ENCODE results near the gene HLA-A.

The HLA-A gene

GRCh38 chr6:29935273-29935955, 6.9 kb upstream of the HLA-A start:
- no peak for DNase-seq (ENCODE audit: low read depth)

GRCh38 chr6:29938746-29939508, 3.4 kb upstream of the HLA-A start:
- no peak for DNase-seq (ENCODE audit: low read depth)

GRCh38 chr6:29941016-29941415, 1.3 kb upstream of the HLA-A start:
- DNase-seq (ENCODE audit: low read depth), result no peak

GRCh38 chr6:29941471-29941870, 861 bp upstream of the HLA-A start:
- no peak for DNase-seq (ENCODE audit: low read depth)

- no peak for DNase-seq (ENCODE audit: low read depth)
Measured at GRCh38 chr6:29941916-29942274, 437 bp upstream of the HLA-A start.

- DNase-seq (ENCODE audit: low read depth), result no peak
Measured at GRCh38 chr6:29943053-29943966, 978 bp downstream of the HLA-A start.

- no peak for DNase-seq (ENCODE audit: low read depth)
Measured at GRCh38 chr6:29945281-29945820, 3.0 kb downstream of the HLA-A start.

- DNase-seq (ENCODE audit: low read depth), result no peak
Measured at GRCh38 chr6:29946223-29947076, 4.1 kb downstream of the HLA-A start.

GRCh38 chr6:29947077-29947980, 5.0 kb downstream of the HLA-A start:
- no peak for DNase-seq (ENCODE audit: low read depth)

GRCh38 chr6:29948277-29948676, 5.9 kb downstream of the HLA-A start:
- DNase-seq (ENCODE audit: low read depth), result no peak

- DNase-seq (ENCODE audit: low read depth), result no peak
Measured at GRCh38 chr6:29949934-29950333, 7.6 kb downstream of the HLA-A start.

- DNase-seq (ENCODE audit: low read depth), result no peak
Measured at GRCh38 chr6:29951882-29952281, 9.6 kb downstream of the HLA-A start.

- no peak for DNase-seq (ENCODE audit: low read depth)
Measured at GRCh38 chr6:29953001-29953441, 10.7 kb downstream of the HLA-A start.

- DNase-seq (ENCODE audit: low read depth), result no peak
Measured at GRCh38 chr6:29953686-29954085, 11.4 kb downstream of the HLA-A start.

- DNase-seq (ENCODE audit: low read depth), result no peak
Measured at GRCh38 chr6:29954272-29954671, 11.9 kb downstream of the HLA-A start.

- no peak for DNase-seq (ENCODE audit: low read depth)
Measured at GRCh38 chr6:29955783-29956182, 13.5 kb downstream of the HLA-A start.

- no peak for DNase-seq (ENCODE audit: low read depth)
Measured at GRCh38 chr6:29956518-29956917, 14.2 kb downstream of the HLA-A start.

- DNase-seq (ENCODE audit: low read depth), result no peak
Measured at GRCh38 chr6:29958046-29958445, 15.7 kb downstream of the HLA-A start.

GRCh38 chr6:29958921-29959320, 16.6 kb downstream of the HLA-A start:
- no peak for DNase-seq (ENCODE audit: low read depth)

- no peak for DNase-seq (ENCODE audit: low read depth)
Measured at GRCh38 chr6:29959467-29959866, 17.1 kb downstream of the HLA-A start.
